Suprapubic skin (tissue), 3 donors: Measurements from ENCODE around the gene RUSF1.

Experiments used
- POLR2AphosphoS5 ChIP-seq, 3 donors: sonication (generic); formaldehyde crosslinking; IDR thresholded peaks; one replicate each; pipeline ENCODE4 v1.6.1; 2017; ENCODE audit warnings: antibody characterized with exemption in 3 of 3
- TF ChIP-seq, protein P1 (sequence below), 2 donors: fragments of 200-600 bp in 1 of 2; fragments of 450-650 bp in 1 of 2; sonication (generic) in 1 of 2; IDR thresholded peaks; one replicate each; pipeline ENCODE4 v1.5.1; 2016 to 2019; ENCODE audit warnings: antibody characterized with exemption in 2 of 2, mild to moderate bottlenecking in 1 of 2, moderate library complexity in 1 of 2

DNA sequence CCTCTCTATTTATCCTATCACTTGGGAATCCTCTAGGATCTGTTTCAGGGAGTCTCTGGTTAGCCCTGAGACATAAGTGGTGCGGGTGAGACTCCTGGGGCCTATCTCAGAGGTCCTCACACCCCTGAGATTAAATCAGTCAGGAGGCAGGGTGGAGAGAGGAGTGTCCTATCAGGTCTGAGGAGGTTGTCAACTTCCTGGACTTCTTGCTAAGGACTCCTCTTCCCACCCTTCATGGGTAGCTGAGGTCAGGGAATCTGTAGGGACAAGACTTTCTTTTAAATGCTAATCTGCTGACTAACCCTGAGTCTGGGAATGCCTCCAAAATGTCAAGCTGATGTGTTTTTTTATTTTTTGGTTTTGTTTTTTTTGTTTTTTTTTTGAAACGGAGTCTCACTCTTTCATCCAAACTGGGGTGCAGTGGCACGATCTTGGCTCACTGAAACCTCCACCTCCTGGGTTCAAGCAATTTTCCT lies 55.5 kb downstream of the RUSF1 start:
- TF ChIP-seq, protein P1, sequence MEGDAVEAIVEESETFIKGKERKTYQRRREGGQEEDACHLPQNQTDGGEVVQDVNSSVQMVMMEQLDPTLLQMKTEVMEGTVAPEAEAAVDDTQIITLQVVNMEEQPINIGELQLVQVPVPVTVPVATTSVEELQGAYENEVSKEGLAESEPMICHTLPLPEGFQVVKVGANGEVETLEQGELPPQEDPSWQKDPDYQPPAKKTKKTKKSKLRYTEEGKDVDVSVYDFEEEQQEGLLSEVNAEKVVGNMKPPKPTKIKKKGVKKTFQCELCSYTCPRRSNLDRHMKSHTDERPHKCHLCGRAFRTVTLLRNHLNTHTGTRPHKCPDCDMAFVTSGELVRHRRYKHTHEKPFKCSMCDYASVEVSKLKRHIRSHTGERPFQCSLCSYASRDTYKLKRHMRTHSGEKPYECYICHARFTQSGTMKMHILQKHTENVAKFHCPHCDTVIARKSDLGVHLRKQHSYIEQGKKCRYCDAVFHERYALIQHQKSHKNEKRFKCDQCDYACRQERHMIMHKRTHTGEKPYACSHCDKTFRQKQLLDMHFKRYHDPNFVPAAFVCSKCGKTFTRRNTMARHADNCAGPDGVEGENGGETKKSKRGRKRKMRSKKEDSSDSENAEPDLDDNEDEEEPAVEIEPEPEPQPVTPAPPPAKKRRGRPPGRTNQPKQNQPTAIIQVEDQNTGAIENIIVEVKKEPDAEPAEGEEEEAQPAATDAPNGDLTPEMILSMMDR (IDR thresholded peaks at IDR 0.05) = no peak
- TF ChIP-seq POLR2AphosphoS5 (IDR thresholded peaks at IDR 0.05) = no peak
